BE2C (cell line): ENCODE results near the gene MTA3.

Source experiments
- DNase-seq: peaks from one replicate; pipeline ENCODE4 v3.0.0-alpha.2; 2020
- H3K27me3 ChIP-seq: fragments of 250-450 bp; sonication (Bioruptor Pico); 2 replicates; pipeline ENCODE4 v1.5.1; 2020; ENCODE audit warnings: mild to moderate bottlenecking
- H3K36me3 ChIP-seq: fragments of 250-450 bp; sonication (Bioruptor Pico); 2 replicates; pipeline ENCODE4 v1.5.1; 2020; ENCODE audit warnings: mild to moderate bottlenecking
- H3K4me1 ChIP-seq: fragments of 250-450 bp; sonication (Bioruptor Pico); 2 replicates; pipeline ENCODE4 v1.5.1; 2020
- H3K4me3 ChIP-seq: 2 replicates; pipeline ENCODE4 v1.5.1; 2011; ENCODE audit warnings: low read depth, low read length
- H3K9me3 ChIP-seq: fragments of 250-450 bp; sonication (Bioruptor Pico); 2 replicates; pipeline ENCODE4 v1.5.1; 2020
- CTCF ChIP-seq: IDR thresholded peaks from 2 replicates; pipeline ENCODE4 v1.5.1; 2012; ENCODE audit warnings: mild to moderate bottlenecking, low read depth, low read length

The MTA3 gene

GRCh38 chr2:42792583-42793333 lies 224.3 kb downstream of the MTA3 start, which contains the start of gene HAAO:
HAAO (minus strand) TSS chr2:42792583; CDS start chr2:42792536, 47 bp downstream.
- H3K4me1 ChIP-seq = peaks cover 12% of the 10 kb centered on the region
- H3K27me3 ChIP-seq = no peaks in the 10 kb centered on the region
- no peak for TF ChIP-seq CTCF
- no peaks in the 10 kb centered on the region for H3K36me3 ChIP-seq
- no peaks in the 10 kb centered on the region for H3K9me3 ChIP-seq
- H3K4me3 ChIP-seq = no peak within 1 kb of the TSS
- DNase-seq = no peak

- TF ChIP-seq CTCF = no peak
- DNase-seq = no peak
- Histone ChIP-seq H3K27me3 (no peaks in the 10 kb centered on the region), H3K4me3 (no peak overlapping the region), H3K4me1 (peaks cover 6% of the 10 kb centered on the region), H3K9me3 (no peaks in the 10 kb centered on the region), H3K36me3 (no peaks in the 10 kb centered on the region)
Measured at GRCh38 chr2:42793334-42794270, 225.2 kb downstream of the MTA3 start.

GRCh38 chr2:42794271-42795046 lies 226.0 kb downstream of the MTA3 start:
- H3K4me3 ChIP-seq = no peak overlapping the region
- no peaks in the 10 kb centered on the region for H3K4me1 ChIP-seq
- no peak for TF ChIP-seq CTCF
- H3K9me3 ChIP-seq = no peaks in the 10 kb centered on the region
- DNase-seq = no peak
- no peaks in the 10 kb centered on the region for H3K27me3 ChIP-seq
- H3K36me3 ChIP-seq = no peaks in the 10 kb centered on the region

GRCh38 chr2:42795275-42795674 lies 226.8 kb downstream of the MTA3 start:
- Histone ChIP-seq H3K27me3 (no peaks in the 10 kb centered on the region), H3K36me3 (no peaks in the 10 kb centered on the region), H3K4me3 (no peak overlapping the region), H3K4me1 (no peaks in the 10 kb centered on the region), H3K9me3 (no peaks in the 10 kb centered on the region)
- DNase-seq = no peak
- no peak for TF ChIP-seq CTCF

GRCh38 chr2:42795841-42796301 lies 227.4 kb downstream of the MTA3 start:
- no peak for DNase-seq
- no peak for TF ChIP-seq CTCF
- Histone ChIP-seq H3K4me3 (no peak overlapping the region), H3K9me3 (no peaks in the 10 kb centered on the region), H3K27me3 (no peaks in the 10 kb centered on the region), H3K4me1 (no peaks in the 10 kb centered on the region), H3K36me3 (no peaks in the 10 kb centered on the region)
